HG03521 (cell line): ENCODE measurements around the gene C16orf96.
A peak's percentile ranks its signal among the peaks of the same experiment; 100 is the strongest.

Experiments used
- ATAC-seq: cut with Tn5 transposase; IDR thresholded peaks from one replicate; pipeline ENCODE4 v1.9.1; 2021; ENCODE audit warnings: mild to moderate bottlenecking, moderate library complexity; ENCODE audit not compliant: unreplicated experiment

The C16orf96 gene

DNA sequence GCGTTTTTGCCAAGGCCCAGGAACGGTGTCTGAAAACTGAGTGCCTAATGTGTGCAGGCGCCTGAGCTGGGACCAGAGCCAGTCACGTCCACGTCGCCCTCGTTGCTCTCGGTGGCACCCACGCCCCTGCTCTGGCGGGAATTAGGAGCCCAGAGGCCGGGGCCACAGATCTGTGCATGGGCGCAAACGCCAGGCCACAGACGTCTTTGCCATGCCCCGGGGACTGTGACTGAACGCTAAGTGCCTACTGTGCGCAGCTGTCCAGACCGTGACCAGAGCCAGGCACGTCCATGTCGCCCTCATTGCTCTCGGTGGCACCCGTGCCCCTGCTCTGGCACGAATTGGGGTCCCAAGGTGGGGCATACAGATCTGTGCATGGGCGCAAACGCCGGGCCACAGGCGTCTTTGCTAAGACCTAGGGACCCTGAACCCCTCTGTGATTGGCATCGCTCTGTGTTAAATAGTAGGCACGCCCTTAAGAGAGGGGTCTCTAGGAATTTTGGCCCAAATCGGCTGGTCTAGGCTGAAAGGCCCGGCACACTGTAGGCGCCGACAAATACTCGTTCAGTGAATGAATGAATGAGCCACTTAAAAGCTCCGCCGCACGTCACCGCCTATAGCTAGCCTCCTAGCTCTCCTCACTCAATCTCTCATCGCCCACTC, 59.4 kb downstream of the C16orf96 start:
- ATAC-seq, result no peak

DNA sequence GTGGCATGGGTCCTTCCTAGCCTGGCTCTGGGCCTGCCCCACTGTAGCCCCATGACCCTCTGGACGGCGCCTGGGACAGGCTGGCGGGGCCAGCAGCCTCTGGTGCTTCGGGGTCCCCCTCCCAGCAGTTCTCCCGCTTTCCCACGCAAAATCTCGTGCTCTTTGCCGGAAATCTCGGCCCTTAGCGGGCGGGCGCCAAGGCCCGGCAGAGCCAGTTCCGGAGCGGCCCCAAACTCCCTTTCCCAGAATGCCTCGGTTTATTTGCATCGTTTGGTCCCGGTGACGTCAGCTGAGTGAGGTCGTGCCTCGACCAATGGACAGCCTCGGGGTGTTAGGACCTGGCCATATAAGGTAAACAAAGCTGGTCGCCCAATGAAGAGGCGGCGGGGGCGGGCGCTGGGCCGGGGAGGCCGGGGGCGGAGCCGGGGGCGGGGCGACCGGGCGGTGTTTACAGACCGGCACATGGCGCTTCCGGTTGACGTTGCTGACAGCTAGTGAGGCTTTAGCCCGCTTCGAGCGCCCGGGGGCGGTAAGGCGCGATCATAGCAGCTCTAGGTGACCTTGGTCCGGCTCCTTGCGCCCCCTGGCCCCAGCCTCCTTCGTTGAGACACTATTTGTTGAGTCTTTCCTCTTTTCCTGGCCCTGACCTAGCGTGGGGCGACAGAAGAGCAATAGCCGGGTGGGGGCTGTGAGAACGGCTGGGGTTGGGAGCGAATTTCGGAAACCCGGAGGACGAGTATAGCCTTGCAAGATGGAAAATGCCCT, 60.1 kb downstream of the C16orf96 start:
- peak; percentile 60 for ATAC-seq

DNA sequence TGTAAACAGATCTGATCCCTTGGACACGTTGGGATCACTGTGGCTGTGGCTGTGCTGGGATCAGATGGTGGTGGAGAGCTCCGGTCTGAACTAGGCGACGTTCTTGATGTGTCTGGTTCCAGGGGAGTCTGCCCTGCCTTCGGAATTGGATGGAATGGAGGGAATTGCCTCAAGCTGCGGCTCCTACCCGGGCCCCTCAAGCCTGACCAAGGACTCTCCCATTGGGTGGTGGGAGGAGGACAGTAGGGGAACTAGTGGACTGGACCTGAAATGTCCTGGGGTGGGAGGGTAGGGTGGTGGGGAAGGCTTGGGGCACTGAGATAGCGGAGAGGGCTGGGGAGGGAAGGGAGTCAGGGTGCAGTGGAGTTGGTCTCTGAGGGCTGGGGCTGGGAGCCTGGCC, 61.7 kb downstream of the C16orf96 start:
- ATAC-seq, result no peak

DNA sequence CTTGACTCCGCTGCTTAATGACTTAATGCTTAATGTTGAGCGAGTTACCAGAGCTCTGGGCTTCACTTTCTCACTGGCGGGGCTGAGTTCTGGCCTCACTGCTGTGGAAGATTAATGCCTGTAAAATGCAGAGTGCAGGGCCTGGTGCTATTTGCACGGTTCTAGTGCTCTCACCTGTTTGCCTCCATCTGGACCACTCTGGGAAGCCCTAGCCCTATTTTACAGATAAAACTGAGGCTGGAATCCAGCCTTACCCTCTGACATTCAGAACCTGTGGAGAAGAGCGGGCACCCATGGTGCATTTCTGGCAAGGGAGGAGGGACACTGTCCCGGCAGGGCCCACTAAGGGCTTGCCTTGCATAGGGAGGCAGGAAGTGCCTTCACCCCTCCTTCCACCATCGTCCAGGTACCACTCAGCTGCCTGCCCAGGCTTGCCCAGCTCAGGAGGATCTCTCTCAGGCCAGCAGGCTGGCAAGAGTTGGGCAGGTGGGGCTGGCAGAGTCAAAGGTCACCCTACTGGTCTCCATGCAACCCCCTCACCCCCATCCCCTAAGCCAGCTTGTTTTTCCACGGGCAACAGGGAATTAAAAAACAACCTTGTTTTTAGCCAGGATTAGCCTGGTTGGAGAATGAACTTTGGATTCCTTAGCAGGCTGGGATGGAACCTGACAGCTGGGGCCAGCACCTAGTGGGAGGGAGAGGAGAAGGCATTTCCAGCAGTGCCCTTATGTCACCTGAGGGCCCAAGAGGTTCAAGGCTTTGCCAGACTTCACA, 62.7 kb downstream of the C16orf96 start:
- ATAC-seq, result no peak

DNA sequence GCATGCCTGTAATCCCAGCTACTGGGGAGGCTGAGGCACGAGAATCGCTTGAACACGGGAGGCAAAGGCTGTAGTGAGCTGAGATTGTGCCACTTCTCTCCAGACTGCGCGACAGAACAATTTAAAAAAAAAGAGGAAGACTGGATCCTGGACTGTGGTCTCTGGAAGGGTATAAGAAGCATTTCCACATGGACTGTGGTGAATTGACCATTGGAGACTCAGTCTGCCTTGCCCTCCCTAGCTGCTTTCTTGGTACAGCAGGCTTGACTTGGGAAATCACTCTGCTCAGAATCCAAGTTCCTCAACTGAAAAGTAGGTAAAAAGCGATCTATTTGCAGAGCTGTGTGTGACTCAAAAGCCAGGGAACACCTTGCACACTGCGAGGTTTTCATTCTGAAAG, 67.5 kb downstream of the C16orf96 start:
- no peak for ATAC-seq

DNA sequence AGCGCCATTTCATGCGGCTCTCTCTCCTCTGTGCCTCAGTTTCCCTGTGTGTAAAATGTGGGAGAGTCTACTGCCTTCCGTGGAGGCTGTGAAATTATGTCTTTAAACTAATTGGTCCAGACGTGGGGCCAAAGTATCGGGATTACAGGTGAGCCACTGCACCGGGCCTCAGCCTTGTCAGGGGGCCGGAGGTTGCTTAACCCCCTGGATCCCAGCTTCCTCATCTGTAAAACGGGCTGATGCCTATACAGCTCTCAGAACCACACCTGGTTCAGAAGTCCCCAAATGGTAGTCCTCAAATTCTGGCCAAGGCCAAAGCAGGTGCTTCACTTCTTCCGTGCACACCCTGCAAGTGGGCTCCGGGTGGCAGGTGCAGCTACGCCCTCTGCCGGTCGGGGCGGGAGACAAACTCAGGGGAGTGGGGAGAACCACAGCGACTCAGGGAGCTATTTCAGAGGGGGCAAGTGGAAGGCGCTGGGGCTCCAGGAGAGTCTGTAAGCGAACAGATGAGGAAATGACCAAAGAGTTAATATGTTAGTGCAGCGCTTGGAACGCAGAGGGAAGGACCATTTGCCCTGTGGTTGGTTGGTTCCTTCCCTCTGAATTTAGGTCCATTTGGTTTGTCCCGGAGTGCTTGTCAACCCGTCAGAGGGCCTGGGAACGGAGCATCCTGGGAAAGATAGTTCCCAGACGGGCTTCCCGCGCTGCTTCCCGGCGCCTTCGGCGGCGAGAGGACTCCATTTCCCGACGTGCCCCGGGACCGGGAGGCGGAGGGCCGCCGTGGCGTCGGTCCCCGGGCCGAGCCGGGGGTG, 68.1 kb downstream of the C16orf96 start, which contains the start of gene MGRN1:
Gene MGRN1, plus strand, starts transcription at position 812 of the 812 bp plus-strand sequence. CDS start 135 bp downstream, outside the sequence.
- peak; percentile 69 for ATAC-seq

DNA sequence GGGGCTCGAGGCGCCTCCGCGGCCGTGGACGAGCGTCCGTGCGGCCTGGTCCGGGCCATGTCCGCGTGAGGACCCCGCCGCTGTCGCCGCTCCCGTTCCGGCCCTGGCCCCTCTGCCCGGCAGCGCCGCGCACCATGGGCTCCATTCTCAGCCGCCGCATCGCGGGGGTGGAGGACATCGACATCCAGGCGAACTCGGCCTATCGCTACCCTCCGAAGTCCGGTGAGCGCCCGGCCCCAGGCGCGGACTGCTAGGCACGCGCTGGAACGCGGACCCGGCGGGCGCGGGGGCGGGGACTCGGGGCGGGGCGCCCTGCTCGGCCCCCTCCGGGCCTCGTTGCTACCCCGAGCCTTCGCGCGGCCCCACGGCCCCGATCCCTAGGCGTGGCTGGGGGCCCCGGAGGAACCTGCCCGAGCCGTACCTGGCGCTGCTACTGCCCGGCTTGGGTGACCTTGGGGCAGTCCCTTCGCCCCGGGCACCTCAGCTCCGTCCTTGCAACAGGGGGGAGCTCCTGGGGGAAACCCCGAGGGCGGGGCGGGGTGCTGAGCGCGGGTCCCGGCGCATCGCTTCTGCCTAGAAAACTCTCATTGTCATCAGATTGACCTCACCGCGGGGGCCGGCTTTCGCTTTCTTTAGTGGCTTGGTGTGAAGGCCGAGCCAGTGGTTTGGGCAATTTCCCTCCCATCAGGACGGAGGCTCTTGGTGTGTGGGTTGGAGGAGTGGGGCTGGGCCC, 68.9 kb downstream of the C16orf96 start:
- peak; percentile 42 for ATAC-seq

DNA sequence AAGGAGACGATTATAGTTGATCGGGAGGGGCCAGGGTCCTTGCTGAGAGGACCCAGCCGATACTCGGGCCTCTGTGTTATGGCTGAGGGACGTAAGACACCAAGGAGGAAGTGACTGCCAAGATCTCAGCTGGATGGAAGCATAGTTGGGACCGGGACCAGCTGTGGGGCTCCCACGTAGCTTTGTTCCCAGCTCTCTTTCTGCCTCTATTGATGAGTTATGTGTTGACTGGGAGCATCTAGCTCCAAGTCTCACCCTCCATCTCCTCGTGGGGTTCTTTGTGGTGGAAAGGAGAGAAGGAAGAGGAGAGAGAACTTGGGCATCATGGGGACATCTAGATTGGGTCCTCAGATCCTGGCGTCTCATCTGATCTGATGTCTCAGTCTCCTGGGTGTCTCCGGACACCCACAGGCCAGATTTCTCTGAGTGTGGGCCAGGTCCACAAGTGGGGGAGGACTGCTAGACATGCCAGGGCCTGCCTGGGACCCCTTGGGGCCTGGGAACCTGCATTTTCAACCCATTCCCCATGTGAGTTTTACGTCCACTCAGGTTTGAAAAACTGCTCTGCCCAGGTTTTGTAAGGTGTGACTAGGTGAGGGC, 69.5 kb downstream of the C16orf96 start:
- ATAC-seq, result no peak

DNA sequence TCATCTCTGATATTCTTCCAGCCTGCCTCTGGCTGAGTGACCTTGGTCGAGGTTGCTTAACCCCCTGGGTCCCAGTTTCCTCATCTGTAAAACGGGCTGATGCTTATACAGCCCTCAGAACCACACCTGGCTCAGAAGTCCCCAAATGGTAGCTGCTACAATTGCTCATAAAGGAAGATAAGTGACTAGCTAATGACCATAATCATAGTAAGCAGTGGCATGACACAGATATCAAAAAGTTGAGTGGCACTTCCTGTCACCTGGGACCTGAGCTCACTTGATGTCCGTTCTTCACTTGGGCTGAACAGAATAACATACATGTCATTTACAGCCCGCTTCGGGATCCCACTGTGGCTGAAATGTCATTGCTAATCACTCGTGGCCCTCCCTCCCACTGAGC, 70.3 kb downstream of the C16orf96 start:
- no peak for ATAC-seq

DNA sequence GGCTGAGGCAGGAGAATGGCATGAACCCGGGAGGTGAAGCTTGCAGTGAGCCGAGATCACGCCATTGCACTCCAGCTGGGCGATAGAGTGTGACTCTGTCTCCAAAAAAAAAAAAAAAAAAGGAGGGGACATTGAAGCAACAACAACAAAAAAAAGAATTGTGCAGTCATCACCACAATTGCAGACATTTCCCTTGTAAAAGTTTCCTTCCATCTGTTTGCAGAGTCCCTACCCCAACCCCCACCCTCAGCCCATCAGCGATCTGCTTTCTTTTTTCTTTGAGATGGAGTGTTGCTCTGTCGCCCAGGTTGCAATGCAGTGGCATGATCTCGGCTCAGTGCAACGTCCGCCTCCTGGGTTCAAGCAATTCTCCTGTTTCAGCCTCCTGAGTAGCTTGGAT, 72.1 kb downstream of the C16orf96 start:
- no peak for ATAC-seq

DNA sequence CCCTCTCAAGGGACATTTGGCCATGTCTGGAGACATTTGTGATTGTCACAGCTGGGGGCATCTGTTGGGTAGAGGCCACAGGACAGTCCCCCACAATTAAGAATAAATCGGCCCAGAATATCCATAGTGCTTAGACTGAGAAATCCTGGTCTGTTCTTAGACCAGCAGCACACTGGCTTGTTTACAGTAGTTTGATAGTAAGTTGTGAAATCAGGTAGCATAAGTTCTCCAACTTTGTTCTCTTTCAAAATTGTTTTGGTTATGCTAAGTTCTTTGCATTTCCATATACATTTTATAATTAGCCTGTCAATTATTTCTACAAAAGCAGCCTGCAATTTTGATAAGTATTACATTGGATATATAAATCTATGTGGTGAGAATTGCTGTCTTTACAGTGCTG, 75.3 kb downstream of the C16orf96 start:
- ATAC-seq, result no peak

DNA sequence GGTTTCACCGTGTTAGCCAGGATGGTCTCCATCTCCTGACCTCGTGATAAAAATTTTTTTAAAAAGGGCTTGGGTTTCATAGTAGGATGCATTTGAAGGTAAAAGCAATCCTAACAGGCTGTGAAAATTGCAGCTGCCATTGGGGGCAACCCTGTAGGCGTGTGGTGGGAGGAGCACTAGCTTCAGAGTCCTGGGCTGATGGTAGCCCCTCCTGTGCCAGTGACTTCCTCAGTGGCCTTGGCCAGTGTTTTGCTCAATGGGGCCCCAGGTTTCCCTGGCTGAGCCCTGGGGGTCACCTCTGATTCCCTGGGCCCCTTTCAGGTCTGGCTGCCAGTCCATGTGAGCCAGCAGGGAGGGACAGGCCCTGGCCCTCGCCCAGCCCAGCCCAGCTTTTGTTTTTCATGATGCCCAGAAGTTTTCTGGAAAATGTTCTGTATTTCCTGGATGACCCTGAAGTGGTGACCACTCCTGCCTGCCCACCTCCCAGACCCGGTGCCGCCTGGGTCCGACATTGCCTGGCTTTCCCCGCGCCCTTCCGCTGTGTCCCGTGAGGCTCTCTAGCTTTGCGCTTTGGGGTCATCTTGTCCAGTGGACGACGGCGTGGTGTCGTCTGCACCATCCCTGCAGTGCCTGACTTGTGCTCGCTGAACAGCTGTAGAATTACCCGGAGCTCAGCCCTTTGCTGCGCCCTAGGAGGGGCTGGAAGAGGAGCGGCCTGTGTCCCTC, 77.9 kb downstream of the C16orf96 start:
- no peak for ATAC-seq

DNA sequence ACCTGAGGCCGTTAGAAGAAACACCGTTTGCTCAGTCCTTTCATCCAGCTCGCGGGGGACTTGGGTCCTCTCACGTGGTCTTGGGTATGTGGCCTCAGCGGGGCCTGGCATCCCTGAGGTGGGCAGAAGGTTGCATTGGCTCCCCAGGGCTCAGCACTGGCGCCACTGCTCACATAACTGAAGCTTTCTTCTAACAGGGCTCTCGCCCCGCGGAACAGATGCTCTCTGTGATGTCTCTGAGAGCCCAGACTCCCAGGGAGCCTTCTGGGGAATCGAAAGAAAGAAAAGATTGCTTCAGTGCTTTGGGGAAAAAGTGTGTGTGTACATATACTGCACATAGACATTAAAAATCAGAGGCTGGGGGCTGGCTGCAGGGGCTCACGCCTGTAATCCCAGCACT, 78.6 kb downstream of the C16orf96 start:
- ATAC-seq, result no peak

DNA sequence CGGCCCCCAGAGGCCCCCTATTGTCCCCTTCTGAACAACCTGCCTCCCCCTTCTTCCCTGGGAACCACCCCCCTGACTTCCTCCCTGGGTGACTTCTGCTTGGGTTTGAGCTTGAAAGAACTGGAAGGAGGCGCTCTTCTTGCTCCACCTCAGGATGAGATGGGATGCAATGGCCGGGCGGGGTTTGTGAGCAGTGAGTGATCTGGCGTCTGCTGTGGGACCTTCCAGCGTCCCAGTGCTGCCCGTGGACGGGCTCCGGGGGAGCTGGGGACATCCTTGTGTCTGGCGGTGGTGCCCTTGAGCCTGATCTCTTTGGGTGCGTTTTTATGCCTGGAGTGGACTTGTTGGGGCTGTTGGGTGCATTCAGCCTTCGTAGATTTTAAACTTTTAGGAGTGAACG, 80.1 kb downstream of the C16orf96 start:
- ATAC-seq, result no peak

DNA sequence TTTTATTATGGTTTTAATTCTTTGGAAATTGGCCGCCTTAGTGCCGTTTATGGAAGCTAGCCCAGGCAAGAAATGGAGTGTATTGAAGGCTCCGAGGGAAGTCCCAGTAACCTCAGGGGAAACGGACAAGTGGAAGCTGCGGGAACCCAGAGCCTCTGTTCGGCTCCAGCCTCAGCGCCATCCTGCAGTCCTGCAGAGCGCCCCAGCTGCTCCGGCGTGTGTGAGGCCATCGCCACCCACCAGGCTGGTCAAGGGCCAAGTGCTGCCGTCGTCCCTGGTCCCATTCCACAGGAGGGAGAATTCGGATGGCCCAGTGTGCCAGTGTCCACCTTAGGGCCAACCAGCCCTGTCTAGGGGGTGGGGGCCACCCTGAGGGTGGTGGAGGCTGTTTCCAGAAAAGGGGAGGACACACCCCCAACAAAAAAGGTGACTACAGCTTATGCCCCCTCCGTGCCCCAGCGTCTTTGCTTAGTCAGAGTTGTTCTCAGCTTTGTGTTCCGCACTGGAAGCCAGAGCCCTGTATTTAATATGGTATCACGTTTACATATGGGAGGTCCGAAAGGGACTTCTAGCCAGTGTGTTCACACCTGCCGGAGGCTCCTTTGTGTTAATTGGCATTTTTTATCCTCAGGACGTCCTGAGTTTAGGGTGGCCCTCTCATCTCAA, 81.5 kb downstream of the C16orf96 start:
- no peak for ATAC-seq

DNA sequence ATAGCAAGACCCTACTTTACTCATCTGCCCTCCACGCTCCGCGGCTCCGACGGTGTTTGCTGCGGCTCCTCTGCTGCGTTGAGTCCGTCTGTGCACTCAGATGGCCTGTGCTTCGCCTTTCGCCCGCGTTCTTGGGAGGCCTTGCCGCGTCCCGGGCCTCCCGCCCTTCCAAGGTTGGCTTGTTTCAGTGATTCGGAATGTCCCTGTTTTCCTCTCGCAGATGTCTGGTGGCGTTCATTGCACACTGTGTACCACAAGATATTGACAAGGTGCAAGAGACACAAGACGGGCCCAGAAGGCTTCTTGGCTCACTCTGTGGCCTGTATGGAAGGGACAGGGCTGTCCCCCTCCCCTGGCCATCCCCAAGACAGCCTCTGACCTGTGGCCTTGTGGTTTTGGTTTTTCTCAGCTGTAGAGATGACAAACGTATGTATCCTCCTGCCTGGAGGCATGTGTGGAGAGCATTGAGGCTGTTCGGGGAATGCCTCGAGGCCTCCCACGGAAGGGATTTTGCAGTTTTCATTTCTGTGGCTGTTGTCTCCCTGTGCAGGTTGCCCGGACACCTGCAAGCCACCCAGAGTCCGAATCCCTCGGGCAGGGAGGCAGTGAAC, 83.9 kb downstream of the C16orf96 start:
- ATAC-seq, result no peak

DNA sequence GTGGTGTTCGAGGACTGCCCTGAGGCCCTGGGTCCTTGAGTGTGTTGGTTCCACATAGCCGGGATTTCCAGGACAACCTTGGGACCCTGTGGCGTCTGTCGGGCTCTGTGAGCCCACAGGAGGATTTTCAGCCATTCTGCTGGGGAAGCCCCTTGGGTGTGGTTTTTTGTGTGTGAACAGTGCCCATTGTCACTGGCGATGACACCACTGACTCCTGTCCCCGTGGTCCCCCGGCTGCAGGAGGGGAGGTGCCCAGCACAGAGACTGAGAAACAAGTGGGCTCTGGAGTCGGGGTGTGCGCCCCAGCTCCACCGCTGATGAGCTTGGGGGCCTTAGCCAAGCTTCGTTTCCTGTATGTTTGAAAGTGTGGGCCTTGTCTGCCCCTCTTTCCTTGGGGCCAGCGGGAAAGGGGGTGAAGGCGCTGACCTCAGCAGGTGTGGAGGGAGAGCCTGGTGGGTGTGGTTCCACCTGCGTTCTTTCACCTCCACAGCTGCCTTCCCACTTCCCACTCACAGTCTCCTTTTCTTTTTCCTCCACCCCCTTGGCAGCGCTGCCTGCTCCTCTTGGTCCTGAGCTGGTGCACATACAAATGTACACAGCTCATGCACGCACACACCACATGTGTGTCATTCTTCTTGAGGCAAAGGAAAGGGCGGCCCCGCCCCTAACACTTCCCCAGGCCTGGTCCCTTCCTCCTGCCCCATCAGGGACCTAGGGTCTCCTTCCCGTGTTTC, 84.6 kb downstream of the C16orf96 start:
- no peak for ATAC-seq

DNA sequence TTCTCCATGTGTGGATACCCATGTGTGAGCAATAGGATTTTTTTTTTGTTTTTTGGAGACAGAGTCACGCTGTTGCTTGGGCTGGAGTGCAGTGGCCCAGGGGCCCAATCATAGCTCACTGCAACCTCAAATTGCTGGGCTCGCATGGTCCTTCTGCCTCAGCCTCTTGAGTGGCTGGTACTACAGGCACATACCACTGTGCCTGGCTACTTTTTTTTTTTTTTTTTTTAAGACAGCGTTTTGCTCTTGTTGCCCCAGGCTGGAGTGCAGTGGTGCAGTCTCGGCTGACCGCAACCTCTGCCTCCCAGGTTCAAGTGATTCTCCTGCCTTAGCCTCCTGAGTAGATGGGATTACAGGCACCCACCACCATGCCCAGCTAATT, 85.2 kb downstream of the C16orf96 start:
- no peak for ATAC-seq
